Adrenal gland (tissue), 5 donors: ENCODE measurements around the gene MTF2.

Experiments
- CTCF ChIP-seq, 6 experiments: fragments of 450-650 bp in 4 of 6; fragments of 200-600 bp in 2 of 6; sonication (generic) in 1 of 6; IDR thresholded peaks; 1 replicate in 5 of 6; 2 replicates in 1 of 6; pipeline versions ENCODE4 v1.5.1 to v1.8.0; 2016 to 2021; ENCODE audit warnings: antibody characterized with exemption in 6 of 6, mild to moderate bottlenecking in 2 of 6, moderate library complexity in 1 of 6
- POLR2A ChIP-seq, 2 donors: fragments of 450-650 bp; IDR thresholded peaks; one replicate each; pipeline ENCODE4 v1.6.1; 2017; ENCODE audit warnings: antibody characterized with exemption in 2 of 2, mild to moderate bottlenecking in 2 of 2, moderate library complexity in 1 of 2
- donor health status: DM: no; HTN: no; CAD: no.

GRCh38 chr1:93078638-93078985 lies 471 bp upstream of the MTF2 start:
- no peak for TF ChIP-seq CTCF (IDR thresholded peaks at IDR 0.05)
- no peak for TF ChIP-seq POLR2A (IDR thresholded peaks at IDR 0.05)
